GM04504 (cell line): ENCODE data around the gene SEMA5A.

Source experiments
- DNase-seq: peaks from one replicate; pipeline ENCODE4 v3.0.0-alpha.2; 2012; ENCODE audit warnings: low read depth

The SEMA5A gene

DNA sequence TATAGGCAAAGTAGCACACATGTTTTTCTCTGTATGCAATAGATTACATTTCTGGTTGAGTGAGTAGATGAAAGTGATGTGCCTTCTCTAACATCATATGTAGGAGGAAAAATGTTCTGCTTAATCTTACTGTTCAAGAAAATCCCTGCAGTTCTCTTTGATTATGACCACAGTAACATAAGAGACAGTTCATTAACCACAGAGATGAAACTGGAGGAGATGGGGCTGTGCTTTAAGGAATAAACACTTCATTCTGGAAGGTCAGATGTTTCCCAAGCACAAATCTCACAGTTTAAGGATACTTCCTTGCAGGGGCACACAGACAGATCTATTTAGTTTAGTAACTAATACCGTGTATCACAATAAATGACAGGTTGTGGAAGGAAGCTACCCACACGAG is 150.2 kb downstream of the SEMA5A start:
- no peak for DNase-seq

DNA sequence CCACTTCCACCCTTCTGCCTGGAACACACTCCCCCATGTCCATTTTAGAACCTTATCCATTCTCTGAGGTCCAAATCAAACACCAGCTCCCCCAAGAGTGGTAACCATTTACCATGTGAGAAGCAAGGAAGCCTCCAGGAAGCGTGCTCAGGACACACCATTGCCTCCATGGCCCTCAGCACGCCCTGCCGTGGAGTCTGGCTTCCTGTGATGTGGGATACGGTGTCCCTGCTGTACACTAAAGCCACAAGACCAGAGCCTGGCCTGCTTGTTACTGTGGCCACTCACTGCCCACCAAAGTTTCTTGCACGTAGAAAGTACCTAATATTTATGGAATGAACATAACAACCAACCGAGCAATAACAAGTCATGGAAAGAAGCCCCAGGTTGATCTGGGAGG is 151.7 kb downstream of the SEMA5A start:
- DNase-seq: no peak

DNA sequence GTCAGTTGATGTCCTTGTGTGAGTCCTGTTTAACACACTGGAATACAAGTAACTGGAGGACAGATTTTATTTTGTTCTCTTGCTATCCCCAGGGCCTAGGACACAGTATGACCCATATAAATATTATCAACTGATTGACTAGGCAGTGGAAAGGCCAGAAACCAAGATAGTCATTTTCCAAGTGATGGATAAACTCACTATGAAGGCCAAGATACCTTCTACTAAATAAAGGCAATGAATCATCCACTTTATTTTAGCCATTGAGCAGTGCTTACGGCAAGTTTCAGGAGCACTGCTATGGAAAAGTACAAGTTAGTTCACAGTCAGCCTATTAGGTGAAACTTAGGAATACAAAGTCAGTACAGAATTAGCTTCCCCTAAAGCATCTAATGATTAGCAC is 153.2 kb downstream of the SEMA5A start:
- no peak for DNase-seq

DNA sequence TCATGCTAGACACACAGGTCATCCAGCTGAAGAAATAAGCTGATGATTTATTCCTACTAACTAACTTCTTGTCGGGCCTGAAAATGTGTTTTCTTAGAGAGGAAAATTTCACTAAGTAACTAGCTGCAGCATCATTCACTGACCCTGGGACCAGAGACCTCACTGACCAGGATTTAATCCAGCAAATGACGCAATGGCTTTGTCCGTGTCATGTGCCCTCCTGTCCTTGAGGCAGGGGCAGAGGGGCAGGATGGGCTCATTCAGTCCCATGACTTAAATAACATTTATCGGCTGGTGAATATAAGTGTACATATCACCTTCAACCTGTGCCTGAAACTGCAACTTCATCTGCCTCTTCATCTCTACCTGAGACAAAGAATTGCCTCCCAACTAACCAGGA is 154.8 kb downstream of the SEMA5A start:
- no peak for DNase-seq

DNA sequence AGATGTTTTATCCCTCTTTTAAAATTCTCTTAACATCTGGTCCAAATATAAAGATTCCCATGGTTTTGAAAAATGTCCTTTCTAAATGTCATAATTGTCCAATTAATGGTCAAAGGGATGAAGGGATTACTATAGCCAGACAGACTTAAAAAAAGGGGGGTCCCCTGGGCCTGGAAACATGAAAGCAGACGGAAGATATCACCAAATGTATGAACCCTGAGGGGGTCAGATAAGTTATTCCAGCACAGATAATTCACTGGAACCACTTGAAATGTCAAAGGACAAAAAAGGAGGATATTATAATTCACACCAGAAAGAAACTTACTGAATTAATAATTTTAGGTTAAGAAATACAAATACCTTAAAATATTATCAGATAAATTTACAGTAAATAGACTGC is 155.8 kb downstream of the SEMA5A start:
- no peak for DNase-seq

DNA sequence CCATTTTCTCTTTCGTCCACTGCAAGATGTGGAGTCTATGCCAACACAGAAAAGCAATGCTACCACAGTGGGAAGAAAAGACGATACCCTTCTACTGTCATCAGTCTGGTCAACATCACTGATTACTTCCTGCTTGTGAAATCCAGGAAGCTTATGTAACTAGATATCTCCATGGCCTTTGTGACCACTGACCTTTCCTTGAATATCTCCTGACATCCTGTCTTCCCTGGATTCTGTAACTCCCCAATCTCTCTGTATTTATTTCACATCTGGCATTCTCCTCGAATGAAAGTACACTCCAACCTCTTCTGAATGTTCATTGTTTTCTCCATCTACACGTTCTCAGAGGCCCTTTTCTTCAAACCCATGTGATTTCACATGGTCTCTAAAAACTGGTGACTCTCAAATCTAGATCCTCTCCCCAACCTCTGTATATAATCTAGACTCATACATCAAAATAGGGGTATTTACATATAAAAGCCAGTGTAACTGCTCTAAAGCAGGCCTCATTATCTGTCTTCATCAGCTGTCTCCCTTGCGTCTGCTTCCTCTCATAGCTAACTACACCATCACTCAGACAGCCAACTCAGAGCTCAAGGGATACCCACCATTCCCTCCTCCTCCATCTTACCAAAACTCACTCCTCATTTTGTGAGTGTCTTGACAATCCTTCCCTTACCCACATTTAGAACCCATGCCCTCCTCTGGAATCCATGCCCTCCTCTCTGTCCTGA is 156.8 kb downstream of the SEMA5A start:
- DNase-seq: no peak

DNA sequence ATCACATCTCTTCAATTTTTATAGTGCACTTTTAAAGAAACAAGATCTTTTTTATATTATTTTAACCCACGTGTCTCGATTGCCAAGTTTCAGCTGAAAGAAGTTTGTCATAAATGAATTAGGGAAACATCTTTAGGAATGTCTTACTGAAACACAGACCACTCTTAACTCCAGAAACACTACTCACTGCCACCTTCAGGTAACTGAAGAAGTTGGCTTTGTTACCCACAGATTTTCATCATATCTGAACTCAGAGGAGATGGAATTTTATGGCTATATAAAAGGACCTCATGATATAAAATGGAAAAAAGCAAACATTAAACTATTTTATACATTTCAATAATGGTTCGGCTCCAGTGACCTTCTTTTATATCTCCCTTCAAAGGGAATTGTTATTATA is 158.0 kb downstream of the SEMA5A start:
- DNase-seq: no peak

DNA sequence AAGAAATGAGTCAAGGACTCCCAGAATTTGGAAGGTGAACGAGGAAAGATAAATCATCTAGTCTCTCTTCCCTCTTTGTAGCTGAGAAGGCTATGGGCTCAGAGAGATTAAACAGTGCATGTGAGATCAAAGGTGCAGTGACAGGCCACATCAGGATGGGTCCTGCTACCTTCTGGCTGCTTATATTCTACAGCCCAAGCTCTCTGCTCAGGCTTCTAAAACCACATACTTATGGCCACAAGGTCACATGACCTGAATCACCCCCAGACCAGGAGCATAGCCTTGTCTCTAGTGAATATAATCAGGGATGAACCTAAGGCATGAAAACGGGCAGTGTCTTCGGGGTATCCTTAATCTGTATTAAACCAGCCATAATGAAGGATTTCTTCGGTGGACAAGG is 158.9 kb downstream of the SEMA5A start:
- no peak for DNase-seq

DNA sequence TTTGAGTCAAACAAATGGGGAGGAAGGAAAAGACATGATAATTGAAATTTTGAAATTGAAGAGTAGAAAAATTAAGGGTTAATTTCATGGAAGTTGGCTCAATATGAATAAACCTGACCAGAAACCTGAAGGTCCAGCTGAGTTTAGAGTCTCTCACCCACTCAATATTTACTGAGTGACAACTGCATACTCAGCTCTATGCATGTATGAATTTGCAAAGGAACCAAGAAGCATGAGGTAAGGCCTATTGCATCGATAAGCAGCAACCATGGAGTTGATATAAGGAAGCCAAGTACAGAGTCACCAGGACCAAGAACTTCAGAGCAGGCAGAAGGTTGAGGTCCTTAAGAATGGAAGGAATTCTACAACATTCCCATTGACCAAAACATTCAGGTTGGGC is 163.4 kb downstream of the SEMA5A start:
- no peak for DNase-seq

DNA sequence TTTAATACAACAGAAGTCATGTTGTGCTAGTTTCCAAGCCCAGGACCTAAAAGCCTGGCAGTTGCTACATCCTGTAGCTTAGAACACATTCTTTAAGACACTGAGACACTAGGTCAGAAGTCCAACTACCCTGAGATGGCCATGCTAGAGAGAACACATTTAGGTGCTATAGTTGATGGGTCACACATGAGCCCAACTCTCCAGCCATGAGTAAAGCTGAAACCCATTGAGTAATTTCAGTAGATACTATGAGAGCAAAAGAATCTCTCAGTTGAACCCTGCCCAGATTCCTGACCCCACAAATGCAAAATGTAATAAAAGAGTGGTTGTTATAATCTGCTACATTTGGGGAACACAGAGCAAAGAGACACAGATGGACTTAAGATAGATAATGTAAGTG is 164.4 kb downstream of the SEMA5A start:
- no peak for DNase-seq

DNA sequence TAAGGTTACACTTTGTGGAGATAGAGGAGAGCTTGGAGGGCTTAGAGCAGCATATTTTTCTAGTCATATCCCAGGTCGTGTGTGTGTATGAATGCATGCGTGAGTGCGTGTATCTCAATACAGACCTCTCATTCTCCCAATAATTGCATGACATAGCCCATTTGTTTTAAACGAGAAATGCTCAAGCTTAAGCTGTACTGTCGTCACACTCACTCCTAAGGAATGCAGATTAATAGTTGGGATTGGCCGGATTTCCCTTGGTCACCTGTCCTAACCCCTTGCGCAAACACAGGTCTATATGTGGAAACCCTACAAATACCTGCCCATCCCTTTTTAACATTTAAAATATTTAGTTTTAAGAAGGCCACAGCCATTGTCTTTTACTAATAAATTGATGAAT is 165.8 kb downstream of the SEMA5A start:
- no peak for DNase-seq

DNA sequence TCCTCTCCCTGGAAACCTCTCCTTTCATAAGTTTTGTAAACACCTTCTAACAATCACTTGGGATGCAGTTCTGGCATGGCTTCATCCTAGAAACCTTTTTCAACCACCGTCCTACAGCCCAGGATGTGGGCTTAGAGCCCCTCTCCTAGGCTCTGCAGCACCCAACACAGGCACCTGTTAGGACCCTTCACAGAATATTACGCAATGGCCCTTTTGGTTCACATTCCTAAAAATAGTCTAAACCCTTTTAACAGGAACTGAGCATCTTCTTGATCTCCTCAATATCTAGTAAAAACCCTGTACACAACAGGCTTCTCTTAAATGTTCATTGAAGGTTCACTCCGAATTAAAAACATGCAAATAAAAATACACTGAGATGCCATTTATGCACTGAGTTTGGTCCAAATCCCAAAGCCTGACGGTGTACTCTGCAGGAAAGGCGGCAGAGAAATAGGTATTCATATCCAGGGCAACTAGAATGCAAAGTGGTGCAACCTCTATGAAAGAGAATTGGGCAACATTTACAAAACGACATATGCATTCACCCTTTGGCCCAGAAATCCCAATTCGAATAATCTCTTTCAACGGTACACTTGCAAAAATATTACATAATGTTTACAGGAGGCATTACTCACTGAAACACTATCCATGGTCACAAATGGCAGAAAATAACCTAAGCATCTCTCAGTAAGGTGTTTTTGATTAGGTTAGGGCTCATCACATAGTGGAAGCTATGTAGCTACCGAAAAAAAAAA is 169.3 kb downstream of the SEMA5A start:
- no peak for DNase-seq

DNA sequence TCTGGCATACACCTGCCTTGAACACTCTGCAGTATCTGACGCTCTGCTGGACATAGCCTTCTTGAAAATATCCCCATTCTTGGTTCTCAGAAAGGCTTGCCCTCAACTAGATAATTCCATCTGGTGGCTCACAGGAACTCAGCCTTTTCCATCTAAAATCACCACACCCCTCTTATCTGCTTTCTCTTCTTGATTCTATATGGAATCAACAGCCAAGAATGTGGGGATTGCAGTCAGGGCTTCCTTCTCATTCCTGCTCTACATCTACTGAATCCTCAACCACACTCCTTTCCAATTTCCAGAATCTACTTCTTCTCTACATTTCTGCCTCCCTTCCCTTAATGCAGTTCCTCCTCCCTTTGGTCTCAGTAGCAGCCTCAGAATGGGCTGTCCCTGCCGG is 170.1 kb downstream of the SEMA5A start:
- DNase-seq: no peak

DNA sequence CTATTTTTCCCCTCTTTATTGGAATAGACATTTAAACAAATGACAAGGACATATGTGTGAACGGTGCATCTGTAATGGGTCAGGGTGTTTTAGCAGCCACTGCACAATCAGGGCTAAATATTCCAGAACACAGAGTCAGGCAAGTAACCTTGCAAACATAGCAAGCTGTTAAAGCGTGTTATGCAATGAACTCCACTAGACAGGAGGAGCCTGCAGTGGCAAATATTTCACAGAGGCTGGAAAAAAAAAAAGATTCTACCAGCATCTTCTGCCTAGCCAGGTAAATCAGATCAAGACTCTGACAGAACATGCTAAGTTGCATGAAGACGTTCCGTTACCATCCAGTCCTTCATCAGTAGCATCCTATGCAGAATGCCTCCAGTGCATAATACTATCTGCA is 171.8 kb downstream of the SEMA5A start:
- no peak for DNase-seq

DNA sequence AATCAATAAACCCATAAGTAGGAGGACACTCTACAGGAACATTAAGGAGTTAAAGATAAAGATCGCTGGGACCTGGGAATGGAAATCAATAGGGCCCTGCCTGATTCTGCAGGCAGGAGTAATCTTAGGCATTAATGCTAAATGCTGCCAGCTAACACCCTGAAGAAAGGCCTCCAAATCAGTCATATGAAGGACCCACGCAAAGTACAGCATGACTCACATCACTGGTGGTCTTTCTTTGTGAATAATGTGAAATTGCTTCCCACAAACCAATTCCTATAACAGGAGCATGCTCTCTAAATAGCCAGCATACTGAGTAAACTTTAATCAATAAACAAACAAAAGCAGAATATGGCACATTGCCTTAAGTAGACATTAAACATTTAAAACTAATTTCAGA is 172.3 kb downstream of the SEMA5A start:
- DNase-seq: no peak

DNA sequence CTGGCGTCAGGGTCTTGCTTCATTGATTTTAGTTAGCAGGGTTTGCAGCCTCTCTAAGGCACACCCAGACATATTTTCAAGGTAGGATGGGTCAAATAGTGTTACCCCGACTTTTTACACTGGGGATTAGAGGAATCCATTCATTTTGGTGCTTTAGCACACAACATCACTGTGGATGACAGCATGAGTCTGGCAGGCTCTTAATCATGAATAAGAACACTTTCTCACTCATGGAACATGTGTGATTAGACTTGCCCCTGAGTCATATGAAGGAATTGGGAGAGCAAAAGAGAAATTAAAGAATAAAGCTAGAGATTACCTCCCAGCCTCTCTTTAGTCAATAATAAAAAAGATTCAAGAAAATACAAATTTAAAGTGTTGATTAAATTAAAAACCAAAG is 175.6 kb downstream of the SEMA5A start:
- DNase-seq: no peak

DNA sequence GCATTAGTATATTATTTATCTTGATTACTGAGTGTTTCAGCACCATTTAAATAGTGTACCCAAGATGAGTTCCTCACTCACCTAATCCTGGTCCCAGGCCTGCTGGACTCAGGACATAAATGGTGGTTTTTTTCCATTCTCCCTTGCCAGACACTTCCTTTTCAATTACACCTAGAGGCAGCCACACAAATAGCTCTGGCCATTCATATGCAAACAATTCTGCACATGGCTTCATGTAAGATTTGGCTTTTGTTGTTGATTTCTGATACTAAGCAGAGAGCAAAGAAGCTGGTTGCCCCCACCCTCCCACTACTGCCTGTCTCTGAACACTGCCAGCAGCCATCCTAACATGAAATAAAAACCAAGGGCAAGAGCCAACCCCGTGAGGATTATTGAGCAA is 180.4 kb downstream of the SEMA5A start:
- no peak for DNase-seq

DNA sequence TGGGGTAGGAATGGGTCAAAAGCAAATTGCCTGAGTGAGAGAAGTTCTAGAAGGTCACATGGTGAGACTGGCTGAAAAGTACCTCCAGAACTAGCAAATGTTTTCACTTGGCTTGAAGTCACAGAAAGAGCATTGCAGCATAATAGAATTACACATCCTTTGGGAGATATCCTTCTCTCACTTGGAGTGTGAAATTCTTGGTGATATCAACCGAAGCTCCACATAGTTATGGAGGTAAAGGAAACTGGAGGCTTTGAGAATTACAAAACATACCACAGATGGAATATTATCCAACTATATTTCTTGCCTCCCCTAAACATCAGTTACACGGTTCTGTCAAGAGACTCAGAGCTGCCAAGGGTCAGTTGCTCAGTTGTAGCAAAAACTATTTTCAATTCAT is 182.4 kb downstream of the SEMA5A start:
- DNase-seq: no peak

DNA sequence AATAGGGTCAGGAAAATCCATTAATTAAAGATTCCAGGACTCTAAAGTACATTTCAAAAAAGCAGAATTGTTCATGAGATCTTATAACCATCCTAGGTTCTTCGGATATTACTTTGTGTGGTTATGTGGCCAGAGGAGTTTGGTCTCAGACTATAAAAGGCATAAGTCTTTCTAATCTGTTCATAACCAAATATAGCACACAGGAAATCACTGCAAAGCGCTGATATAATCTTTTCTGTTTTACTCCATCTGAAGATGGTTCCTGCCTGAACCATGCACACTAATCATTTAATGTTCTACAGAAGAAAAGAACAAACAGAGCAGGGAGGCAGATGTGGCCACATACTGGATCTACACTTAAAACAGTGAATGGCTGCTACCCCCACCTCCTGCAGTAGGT is 182.8 kb downstream of the SEMA5A start:
- DNase-seq: no peak

DNA sequence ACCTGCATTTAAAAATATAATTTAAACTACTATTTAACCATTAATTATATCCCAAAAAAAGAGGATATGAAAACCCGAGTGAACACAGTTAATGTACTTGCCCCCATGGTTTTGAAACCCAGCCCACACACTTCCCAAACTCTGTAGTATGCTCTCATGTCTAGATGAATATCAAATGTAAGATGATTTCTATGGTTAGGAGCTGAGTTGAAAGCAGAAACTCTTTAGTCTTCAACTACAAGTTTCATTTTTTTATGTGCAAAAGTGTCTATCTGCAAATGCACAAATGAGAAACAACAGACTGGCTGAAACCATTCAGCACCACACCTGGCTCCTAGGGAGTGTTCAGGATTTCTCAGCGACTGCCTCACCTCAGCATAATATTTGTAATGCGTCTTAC is 183.3 kb downstream of the SEMA5A start:
- DNase-seq: no peak

DNA sequence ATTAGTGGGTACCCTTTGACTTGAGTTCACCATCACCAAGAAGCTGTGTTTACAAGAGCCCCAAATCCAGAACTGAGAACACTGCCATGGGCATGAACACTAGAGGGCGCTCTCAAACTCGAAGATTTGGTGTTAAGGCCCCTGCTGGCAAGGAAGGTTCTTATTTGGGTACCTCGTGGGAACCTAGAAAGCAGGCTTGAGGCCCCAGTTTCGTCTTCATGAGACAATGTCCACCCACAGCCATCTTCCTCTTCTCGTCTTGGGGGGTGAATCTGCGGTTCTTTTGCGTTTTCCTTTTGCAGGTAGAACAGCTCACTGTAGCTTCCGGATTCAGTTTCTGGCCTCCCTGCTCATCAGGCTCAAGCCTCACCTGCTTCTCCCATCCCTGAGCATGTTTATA is 184.0 kb downstream of the SEMA5A start:
- DNase-seq: no peak

DNA sequence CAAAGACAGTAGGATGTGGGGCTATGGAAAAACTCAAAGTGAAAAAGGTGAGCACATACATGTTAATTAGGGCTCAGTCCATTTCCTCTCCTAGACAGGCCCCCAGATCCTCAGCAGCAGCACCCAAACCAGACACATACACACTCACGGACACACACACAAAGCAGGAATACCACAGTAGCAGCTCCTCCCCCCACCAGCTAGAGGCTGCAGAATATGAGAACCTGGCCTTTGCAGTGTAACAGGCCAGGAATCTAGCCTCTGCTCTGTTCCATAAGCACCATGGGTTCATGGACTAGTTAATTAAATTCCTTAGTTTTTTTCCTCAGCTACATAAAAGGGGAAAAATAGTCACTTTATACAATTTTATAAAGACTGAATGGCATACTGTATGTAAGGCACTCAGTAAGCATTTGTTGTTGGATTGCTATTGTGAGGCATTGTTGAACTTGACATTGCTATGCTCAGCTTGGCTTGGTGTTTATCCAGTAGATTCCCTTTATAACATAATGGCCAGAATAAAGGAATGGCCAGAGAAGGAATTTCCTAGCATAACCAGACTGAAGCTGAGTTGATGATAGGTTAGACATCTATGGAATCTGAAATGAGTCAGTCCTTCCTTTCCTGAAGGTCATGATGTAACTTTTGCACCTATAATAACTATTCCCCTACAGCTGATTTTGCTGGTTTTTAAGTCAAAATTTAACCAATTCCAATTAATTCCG is 186.8 kb downstream of the SEMA5A start:
- no peak for DNase-seq

DNA sequence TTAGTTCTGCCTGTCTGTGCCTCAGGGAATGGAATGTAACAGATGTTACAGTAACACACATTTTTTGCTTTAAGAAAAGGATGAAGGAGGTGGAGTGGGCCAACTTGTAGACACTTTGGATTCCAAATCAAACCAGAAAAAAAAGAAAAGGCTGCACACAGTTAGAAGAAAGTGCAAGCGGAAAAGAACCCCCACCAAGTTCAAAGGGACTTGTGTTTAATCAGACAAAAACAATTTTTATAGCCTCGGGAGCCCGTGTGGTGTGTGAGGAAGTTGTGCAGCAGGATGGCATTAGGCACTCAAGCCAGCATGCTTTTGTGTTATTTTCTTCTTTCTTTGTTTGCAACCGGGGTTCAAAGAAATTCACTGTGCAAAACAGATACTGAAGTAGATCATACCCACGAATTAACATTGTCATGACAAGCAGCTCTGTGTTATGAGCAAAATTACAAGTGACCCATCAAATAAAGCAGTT is 189.5 kb downstream of the SEMA5A start:
- no peak for DNase-seq
